Measurements from ENCODE around the gene CCL22. TPM values are rescaled to one million over a fixed set of nuclear protein-coding genes. Genes with fewer than 3 reads are reported as not detected.
"Not testable (repeated sequence)": the region's sequence is repeated elsewhere in the genome, so short reads cannot be mapped to it uniquely, and the experiment has no call there.

The CCL22 gene
- total and polyA plus RNA-seq, 2 donors from 2014 or later, result 1.3 TPM; not detected in 1

- DNase-seq (peak in 3 of 5 donors; percentile 33 to 34 (median 33)), FAIRE-seq (no peak)
- TF ChIP-seq, protein P1, sequence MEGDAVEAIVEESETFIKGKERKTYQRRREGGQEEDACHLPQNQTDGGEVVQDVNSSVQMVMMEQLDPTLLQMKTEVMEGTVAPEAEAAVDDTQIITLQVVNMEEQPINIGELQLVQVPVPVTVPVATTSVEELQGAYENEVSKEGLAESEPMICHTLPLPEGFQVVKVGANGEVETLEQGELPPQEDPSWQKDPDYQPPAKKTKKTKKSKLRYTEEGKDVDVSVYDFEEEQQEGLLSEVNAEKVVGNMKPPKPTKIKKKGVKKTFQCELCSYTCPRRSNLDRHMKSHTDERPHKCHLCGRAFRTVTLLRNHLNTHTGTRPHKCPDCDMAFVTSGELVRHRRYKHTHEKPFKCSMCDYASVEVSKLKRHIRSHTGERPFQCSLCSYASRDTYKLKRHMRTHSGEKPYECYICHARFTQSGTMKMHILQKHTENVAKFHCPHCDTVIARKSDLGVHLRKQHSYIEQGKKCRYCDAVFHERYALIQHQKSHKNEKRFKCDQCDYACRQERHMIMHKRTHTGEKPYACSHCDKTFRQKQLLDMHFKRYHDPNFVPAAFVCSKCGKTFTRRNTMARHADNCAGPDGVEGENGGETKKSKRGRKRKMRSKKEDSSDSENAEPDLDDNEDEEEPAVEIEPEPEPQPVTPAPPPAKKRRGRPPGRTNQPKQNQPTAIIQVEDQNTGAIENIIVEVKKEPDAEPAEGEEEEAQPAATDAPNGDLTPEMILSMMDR (IDR thresholded peaks at IDR 0.05; ENCODE audit: borderline replicate concordance, extremely low read depth, insufficient read depth), result no peak
- Histone ChIP-seq H3K27ac (ENCODE audit: low read depth in 2 of 2, low read length in 2 of 2) (peak overlapping the region; percentile 88 to 97), H3K9ac (ENCODE audit: low read length in 3 of 3) (peak overlapping the region; percentile 38 to 96 (median 78)), H3K9me3 (ENCODE audit: control insufficient read depth in 2 of 3, insufficient read depth in 1 of 3, low read length in 3 of 3) (no peaks in the 10 kb centered on the region), H3K4me3 (ENCODE audit: low read length in 3 of 3) (peak overlapping the region; percentile 66 to 95 (median 75)), H3K4me1 (ENCODE audit: control insufficient read depth in 2 of 3, insufficient read depth in 2 of 3, low read depth in 1 of 3, low read length in 3 of 3) (peaks cover 0 to 33% (median 16%) of the 10 kb centered on the region in 3 donors), H3K27me3 (ENCODE audit: control insufficient read depth, insufficient read depth, low read length) (no peaks in the 10 kb centered on the region), H3K36me3 (ENCODE audit: control insufficient read depth in 2 of 3, insufficient read depth in 3 of 3, low read length in 3 of 3) (no peaks in the 10 kb centered on the region)
- intact Hi-C loops (cut with DNase I), result no loop called here
These were observed 14.7 kb downstream of the CCL22 start for GRCh38 chr16:57373117-57373947.

GRCh38 chr16:57374067-57374534 lies 15.5 kb downstream of the CCL22 start:
- Histone ChIP-seq H3K9me3 (ENCODE audit: control insufficient read depth in 2 of 3, insufficient read depth in 1 of 3, low read length in 3 of 3) (no peaks in the 10 kb centered on the region), H3K4me1 (ENCODE audit: control insufficient read depth in 2 of 3, insufficient read depth in 2 of 3, low read depth in 1 of 3, low read length in 3 of 3) (peaks cover 0 to 33% (median 16%) of the 10 kb centered on the region in 3 donors), H3K9ac (ENCODE audit: low read length in 3 of 3) (peak overlapping the region in 2 of 3 donors; percentile 78 to 96), H3K4me3 (ENCODE audit: low read length in 3 of 3) (peak overlapping the region; percentile 66 to 95 (median 75)), H3K27ac (ENCODE audit: low read depth in 2 of 2, low read length in 2 of 2) (peak overlapping the region; percentile 88 to 97), H3K36me3 (ENCODE audit: control insufficient read depth in 2 of 3, insufficient read depth in 3 of 3, low read length in 3 of 3) (no peaks in the 10 kb centered on the region), H3K27me3 (ENCODE audit: control insufficient read depth, insufficient read depth, low read length) (no peaks in the 10 kb centered on the region)
- FAIRE-seq, result no peak
- DNase-seq, result peak in 4 of 5 donors; percentile 62 to 82 (median 72)
- intact Hi-C loops (cut with DNase I), result no loop called here
- TF ChIP-seq, protein P1 (IDR thresholded peaks at IDR 0.05; ENCODE audit: borderline replicate concordance, extremely low read depth, insufficient read depth), result no peak

DNA sequence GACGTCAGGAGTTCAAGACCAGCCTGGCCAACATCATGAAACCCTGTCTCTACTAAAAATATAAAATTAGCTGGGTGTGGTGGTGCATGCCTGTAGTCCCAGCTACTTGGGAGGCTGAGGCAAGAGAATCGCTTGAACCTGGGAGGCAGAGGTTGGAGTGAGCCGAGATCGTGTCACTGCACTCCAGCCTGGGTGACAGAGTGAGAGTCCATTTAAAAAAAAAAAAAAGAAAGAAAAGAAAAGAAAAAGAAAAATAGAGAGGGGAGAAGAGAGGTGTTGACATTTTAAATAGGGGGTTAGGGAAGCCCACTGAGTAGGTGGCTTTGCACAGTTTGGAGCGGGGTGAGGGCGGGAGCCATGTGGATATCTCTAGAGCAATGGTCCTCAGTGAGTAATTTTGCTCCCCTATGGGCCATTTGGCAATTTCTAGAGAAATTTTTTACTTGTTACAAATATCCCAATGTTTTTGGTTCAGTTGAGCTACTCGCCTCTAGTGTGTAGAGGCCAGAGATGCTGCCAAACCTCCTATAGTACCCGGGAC lies 16.4 kb downstream of the CCL22 start:
- FAIRE-seq; intact Hi-C loops (cut with DNase I): not testable (repeated sequence)

DNA sequence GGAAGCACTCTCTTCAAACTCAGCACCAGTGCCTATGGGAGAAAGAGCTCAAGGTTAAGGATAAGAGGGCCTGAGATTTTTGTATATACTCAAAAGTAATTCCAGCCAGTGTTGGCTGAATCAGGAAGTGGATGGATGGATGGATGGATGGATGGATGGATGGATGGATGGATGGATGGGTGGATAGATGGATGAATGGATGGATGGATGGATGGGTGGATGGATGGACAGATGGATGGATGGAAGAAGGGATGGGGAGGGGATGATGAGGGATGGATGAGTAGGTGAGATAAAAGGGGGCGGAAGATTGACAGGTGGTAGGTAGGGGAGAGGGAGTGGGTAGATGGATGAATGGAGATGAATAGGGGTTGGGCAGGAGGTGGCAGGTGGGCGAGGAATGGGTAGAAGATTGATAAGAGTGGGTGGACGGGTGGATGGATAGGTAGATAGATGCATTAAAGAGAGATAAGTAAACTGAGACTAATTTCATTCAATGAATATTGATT lies 17.8 kb downstream of the CCL22 start:
- DNase-seq (no peak), FAIRE-seq (no peak)
- no peaks in the 10 kb centered on the region for H3K27me3 ChIP-seq (ENCODE audit: control insufficient read depth, insufficient read depth, low read length)
- H3K9me3 ChIP-seq (ENCODE audit: control insufficient read depth in 2 of 3, insufficient read depth in 1 of 3, low read length in 3 of 3), result no peaks in the 10 kb centered on the region
- intact Hi-C loops (cut with DNase I), result no loop called here
- peaks cover 0 to 33% (median 27%) of the 10 kb centered on the region in 3 donors for H3K4me1 ChIP-seq (ENCODE audit: control insufficient read depth in 2 of 3, insufficient read depth in 2 of 3, low read depth in 1 of 3, low read length in 3 of 3)
- H3K4me3 ChIP-seq (ENCODE audit: low read length in 3 of 3), result no peak overlapping the region
- H3K27ac ChIP-seq (ENCODE audit: low read depth in 2 of 2, low read length in 2 of 2), result no peak overlapping the region
- TF ChIP-seq, protein P1 (IDR thresholded peaks at IDR 0.05; ENCODE audit: borderline replicate concordance, extremely low read depth, insufficient read depth), result no peak
- peaks cover 0 to 7% (median 0%) of the 10 kb centered on the region in 3 donors for H3K36me3 ChIP-seq (ENCODE audit: control insufficient read depth in 2 of 3, insufficient read depth in 3 of 3, low read length in 3 of 3)
- no peak overlapping the region for H3K9ac ChIP-seq (ENCODE audit: low read length in 3 of 3)

More for the DNA sequence above, 16.4 kb downstream of the CCL22 start:
- Histone ChIP-seq H3K4me1 (ENCODE audit: control insufficient read depth in 2 of 3, insufficient read depth in 2 of 3, low read depth in 1 of 3, low read length in 3 of 3) (peaks cover 0 to 33% (median 22%) of the 10 kb centered on the region in 3 donors), H3K4me3 (ENCODE audit: low read length in 3 of 3) (peak overlapping the region in 1 of 3 donors; percentile 95), H3K9ac (ENCODE audit: low read length in 3 of 3) (peak overlapping the region in 1 of 3 donors; percentile 35), H3K27ac (ENCODE audit: low read depth in 2 of 2, low read length in 2 of 2) (peak overlapping the region in 1 of 2 donors; percentile 88)
- H3K36me3 ChIP-seq (ENCODE audit: control insufficient read depth in 2 of 3, insufficient read depth in 3 of 3, low read length in 3 of 3); DNase-seq; H3K27me3 ChIP-seq (ENCODE audit: control insufficient read depth, insufficient read depth, low read length); H3K9me3 ChIP-seq (ENCODE audit: control insufficient read depth in 2 of 3, insufficient read depth in 1 of 3, low read length in 3 of 3): not testable (repeated sequence)
